K562 (cell line): Measurements from ENCODE around the gene CELF6.

Experiments used
- RFX5 ChIP-seq: IDR thresholded peaks from 2 replicates; pipeline ENCODE4 v1.6.1; 2011; ENCODE audit warnings: low read depth, mild to moderate bottlenecking, improper control_type of control experiment, low read length
- ZNF133 ChIP-seq: fragments of 250-450 bp; sonication (Bioruptor Pico); IDR thresholded peaks from 2 replicates; pipeline ENCODE4 v1.4.0; 2020; ENCODE audit warnings: mild to moderate bottlenecking

DNA sequence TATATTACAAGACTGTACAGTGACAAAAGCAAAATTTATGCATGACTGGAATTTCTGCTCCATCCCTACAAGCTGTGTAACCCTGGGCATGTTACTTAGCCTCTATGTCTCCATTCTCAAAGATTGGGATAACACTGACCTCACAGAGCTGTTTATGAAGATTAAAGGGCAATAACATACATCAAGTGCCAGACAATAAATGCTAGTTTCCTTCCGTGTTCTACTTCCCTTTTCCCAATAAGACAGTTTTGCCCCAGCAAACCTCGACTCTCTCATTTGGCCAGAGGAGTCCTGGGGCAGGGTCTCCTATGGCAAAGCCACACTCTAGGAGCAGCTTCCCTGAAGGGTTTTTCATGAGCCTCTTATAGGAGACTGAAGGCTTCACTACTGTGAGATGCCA, 48.4 kb upstream of the CELF6 start:
- no peak for TF ChIP-seq RFX5
- TF ChIP-seq ZNF133, result no peak
